NT2/D1 (cell line): Measurements from ENCODE around the gene SIM2.

Experiments used
- DNase-seq: peaks from one replicate; pipeline ENCODE4 v3.0.0-alpha.2; 2011; ENCODE audit warnings: low read depth, low spot score
- H3K27me3 ChIP-seq: 2 replicates; pipeline ENCODE4 v1.6.0; 2011; ENCODE audit warnings: mild to moderate bottlenecking; ENCODE audit not compliant: insufficient read length, insufficient read depth
- H3K36me3 ChIP-seq: 2 replicates; pipeline ENCODE4 v1.6.1; 2011; ENCODE audit warnings: mild to moderate bottlenecking, low read length, mixed read lengths; ENCODE audit not compliant: insufficient read depth, insufficient read length
- H3K4me1 ChIP-seq: 2 replicates; pipeline ENCODE4 v1.5.1; 2011; ENCODE audit not compliant: insufficient read depth, insufficient read length
- H3K4me3 ChIP-seq: 2 replicates; pipeline ENCODE4 v1.5.1; 2011; ENCODE audit warnings: low read depth; ENCODE audit not compliant: insufficient read length
- H3K9ac ChIP-seq: 2 replicates; pipeline ENCODE4 v1.6.0; 2011; ENCODE audit warnings: low read depth; ENCODE audit not compliant: insufficient read length
- H3K9me3 ChIP-seq: 2 replicates; pipeline ENCODE4 v1.5.1; 2011; ENCODE audit warnings: mild to moderate bottlenecking, low read length; ENCODE audit not compliant: insufficient read depth
- SUZ12 ChIP-seq: IDR thresholded peaks from 2 replicates; pipeline ENCODE4 v1.6.1; 2011; ENCODE audit not compliant: insufficient read length, insufficient read depth; ENCODE audit errors: extremely low read depth
- YY1 ChIP-seq: IDR thresholded peaks from 2 replicates; pipeline ENCODE4 v1.6.1; 2011; ENCODE audit not compliant: insufficient read length, insufficient read depth
- ZNF274 ChIP-seq: IDR thresholded peaks from 2 replicates; pipeline ENCODE4 v1.6.1; 2011; ENCODE audit warnings: mild to moderate bottlenecking, low read depth, low read length

SIM2 gene

DNA sequence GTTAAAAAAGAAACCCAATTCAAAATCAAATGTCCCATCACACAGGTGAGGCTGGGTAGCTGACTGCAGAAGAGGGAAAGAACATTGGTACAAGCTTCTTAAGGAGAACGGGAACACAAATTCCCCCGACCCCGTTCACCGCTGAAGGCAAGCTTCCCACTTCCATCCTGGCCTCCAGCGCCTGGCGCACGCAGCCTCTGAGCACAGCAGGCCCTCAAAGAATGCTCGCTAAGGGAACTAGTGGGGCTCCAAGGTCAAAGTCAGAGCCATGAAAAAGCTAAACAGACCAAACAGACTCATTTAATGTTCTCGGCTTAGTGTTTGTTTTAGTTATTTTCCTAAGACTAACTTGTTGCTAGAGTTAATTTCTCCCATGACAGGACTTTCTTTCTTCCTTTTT is 63.7 kb downstream of the SIM2 start:
- Histone ChIP-seq H3K9me3 (no peaks in the 10 kb centered on the region), H3K4me1 (peaks cover 2% of the 10 kb centered on the region), H3K27me3 (no peaks in the 10 kb centered on the region), H3K9ac (no peak overlapping the region), H3K4me3 (no peak overlapping the region), H3K36me3 (peaks cover 5% of the 10 kb centered on the region)
- no peak for DNase-seq
- TF ChIP-seq YY1 (no peak), SUZ12 (no peak), ZNF274 (no peak)

DNA sequence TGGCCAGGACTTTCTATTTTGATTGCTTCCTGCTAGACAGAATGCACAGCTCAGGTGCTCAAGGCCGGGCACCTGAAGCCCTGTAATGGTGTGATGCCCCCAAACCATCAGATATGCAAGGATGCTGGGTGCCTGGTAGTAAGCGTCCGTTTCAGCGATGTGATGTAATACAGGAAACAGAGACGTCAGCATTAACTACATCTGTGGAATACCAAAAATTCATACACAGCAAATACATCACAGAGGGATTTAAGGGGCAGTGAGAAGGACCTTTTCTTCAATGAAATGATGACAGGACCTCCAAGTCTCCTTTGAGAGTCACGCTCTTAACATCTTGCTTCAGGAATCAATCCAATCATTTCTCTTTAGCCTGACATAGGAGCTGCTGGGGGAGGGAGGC is 64.4 kb downstream of the SIM2 start:
- Histone ChIP-seq H3K4me3 (no peak overlapping the region), H3K4me1 (peaks cover 2% of the 10 kb centered on the region)
- TF ChIP-seq SUZ12 (no peak), ZNF274 (no peak), YY1 (no peak)

DNA sequence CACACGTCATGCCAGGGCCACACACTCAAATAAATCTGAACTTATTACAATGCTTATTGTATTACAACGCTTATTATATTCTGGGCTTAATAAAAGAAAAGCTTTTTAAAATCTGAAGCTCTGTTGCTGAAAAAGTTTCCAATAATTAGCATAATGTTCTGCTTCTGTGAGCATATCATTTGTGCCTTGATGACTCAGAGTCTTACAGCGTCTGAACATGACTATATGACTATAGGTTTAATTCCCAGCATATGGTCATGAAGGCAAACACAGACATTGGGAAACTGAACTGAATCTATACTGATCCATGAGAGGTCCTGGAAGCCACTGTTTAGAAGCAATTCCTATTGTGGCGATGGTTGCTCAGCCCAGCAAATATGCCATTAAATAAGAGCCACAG is 66.3 kb downstream of the SIM2 start:
- Histone ChIP-seq H3K4me1 (peaks cover 2% of the 10 kb centered on the region), H3K9ac (no peak overlapping the region), H3K4me3 (no peak overlapping the region), H3K9me3 (no peaks in the 10 kb centered on the region), H3K36me3 (no peaks in the 10 kb centered on the region), H3K27me3 (no peaks in the 10 kb centered on the region)
- DNase-seq: no peak
- TF ChIP-seq SUZ12 (no peak), ZNF274 (no peak), YY1 (no peak)

More for the DNA sequence above, 64.4 kb downstream of the SIM2 start:
- DNase-seq: no peak
- Histone ChIP-seq H3K36me3 (peaks cover 5% of the 10 kb centered on the region), H3K9ac (no peak overlapping the region), H3K27me3 (no peaks in the 10 kb centered on the region), H3K9me3 (no peaks in the 10 kb centered on the region)

DNA sequence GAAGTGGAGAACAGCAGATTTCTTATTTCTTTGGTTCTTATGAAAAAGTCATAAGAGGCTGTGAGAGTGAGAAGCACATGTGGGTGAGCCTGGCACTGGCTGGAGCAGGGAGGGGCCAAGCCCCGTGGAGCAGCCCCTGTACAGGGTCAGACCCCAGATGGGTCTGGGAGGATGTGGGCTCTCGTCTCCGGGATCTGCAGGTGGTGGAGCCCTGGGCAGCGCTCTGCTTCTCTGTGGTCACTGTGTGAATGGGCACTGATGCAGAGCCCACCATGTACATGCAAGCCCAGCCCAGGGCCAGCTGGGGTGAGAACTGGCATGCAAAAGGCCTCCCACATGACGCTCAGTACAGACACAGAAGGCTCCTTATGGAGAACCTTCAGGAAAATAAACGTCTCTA is 67.6 kb downstream of the SIM2 start:
- no peak for DNase-seq
- TF ChIP-seq YY1 (no peak), SUZ12 (no peak), ZNF274 (no peak)
- no peak overlapping the region for H3K4me3 ChIP-seq
- peaks cover 2% of the 10 kb centered on the region for H3K4me1 ChIP-seq
- no peaks in the 10 kb centered on the region for H3K9me3 ChIP-seq
- H3K9ac ChIP-seq: no peak overlapping the region
- H3K36me3 ChIP-seq: no peaks in the 10 kb centered on the region
- H3K27me3 ChIP-seq: no peaks in the 10 kb centered on the region

DNA sequence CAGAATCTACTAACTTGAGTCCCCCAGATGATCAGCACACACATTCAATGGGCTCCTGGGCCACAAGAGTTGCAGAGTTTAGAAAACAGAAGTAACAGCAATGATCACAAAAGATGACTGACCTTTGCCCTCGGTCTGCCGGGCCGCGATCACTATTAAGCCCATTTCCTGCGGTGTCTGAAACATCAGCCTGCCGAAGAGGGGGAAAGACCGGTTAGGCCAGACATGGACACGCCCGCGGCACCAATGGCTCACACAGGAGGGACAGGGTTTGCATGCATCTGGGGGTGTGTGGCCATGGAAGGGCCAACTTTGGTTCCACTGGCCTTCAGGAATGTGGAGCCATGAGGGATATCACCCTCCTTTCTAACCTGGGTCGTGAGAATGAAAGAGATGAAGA is 68.2 kb downstream of the SIM2 start:
- Histone ChIP-seq H3K9me3 (no peaks in the 10 kb centered on the region), H3K36me3 (no peaks in the 10 kb centered on the region), H3K27me3 (no peaks in the 10 kb centered on the region), H3K4me3 (no peak overlapping the region), H3K9ac (no peak overlapping the region), H3K4me1 (peaks cover 2% of the 10 kb centered on the region)
- no peak for DNase-seq
- TF ChIP-seq YY1: no peak
- TF ChIP-seq ZNF274: no peak
- TF ChIP-seq SUZ12: no peak

DNA sequence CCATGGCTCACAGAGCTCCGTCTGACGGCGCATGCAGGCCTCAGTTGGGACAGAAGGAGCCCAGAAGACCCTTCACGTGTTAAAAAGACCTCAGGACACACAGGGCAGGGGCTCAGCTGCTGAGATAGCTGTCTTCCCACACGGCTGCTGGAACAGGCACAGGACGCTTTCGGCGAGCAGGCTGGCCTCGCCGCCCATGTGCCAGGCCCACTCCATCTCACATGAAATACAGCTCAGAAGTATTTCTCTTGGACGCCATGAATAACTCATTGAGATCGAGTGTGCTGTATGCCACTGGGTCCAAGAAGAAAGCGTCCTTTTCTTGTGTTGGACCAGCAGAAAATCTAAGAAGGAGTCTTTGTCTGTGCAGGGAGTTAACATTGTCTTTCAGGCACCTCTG is 69.6 kb downstream of the SIM2 start:
- Histone ChIP-seq H3K9me3 (no peaks in the 10 kb centered on the region), H3K4me1 (peaks cover 2% of the 10 kb centered on the region), H3K27me3 (no peaks in the 10 kb centered on the region), H3K36me3 (no peaks in the 10 kb centered on the region), H3K4me3 (no peak overlapping the region), H3K9ac (no peak overlapping the region)
- TF ChIP-seq ZNF274 (no peak), SUZ12 (no peak), YY1 (no peak)
- no peak for DNase-seq

DNA sequence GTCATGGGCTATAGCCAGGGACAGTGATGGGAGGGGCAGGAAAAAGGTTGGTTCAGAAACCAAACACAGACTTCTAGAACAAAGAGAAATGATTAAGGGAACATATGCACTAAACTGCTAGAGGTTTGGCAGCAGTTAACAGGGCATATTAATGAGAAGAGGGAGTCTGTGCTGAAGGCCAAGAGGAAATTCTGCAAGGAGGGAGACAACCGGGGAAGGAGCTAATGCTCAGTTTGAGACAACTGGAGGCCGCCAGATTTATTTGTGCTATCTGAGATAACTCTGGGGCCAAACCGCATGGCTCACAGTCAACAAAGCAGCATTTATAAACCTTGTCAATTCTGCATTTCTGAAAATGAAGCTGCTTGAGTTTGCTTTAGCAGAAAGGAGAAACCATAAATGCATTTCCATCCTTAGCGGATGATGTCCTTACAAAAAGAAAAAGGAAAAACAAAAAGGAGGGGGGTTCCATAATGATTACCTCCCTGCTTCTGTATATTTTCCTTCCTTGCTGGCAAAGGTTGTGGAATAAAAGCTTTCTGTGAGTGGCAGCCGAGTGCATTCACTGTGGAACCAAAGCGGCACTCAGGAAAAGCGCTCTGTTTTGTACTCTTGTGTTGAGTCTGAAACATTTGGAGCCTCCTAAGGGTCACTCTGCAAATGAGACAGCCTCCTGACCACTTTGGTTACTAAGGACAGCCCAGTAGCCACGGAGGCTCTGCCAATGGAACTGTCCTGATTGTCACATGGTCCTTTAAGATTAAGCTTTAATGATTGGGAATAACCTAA is 70.3 kb downstream of the SIM2 start:
- Histone ChIP-seq H3K4me3 (no peak overlapping the region), H3K36me3 (no peaks in the 10 kb centered on the region), H3K9me3 (no peaks in the 10 kb centered on the region), H3K9ac (no peak overlapping the region), H3K4me1 (peaks cover 2% of the 10 kb centered on the region), H3K27me3 (no peaks in the 10 kb centered on the region)
- no peak for DNase-seq
- TF ChIP-seq ZNF274 (no peak), YY1 (no peak), SUZ12 (no peak)

DNA sequence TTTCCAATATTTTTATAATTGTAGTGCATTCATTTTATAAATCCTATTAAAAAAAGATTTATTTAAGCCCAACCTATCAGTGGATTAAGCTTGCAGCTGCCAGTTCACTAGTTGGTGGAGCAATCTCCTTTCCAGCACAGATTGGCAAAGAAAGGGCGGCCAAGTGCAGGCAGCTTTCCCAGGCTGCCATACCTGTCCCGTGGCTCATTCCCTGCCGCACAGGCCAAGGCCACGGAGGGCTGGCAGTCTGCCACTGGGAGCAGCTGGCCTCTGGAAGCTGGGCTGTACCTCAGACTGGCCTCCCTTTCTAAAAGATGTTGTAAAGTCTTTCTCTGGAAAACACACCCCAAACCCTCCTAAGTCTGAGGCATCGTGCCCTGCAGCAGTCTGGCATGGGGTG is 74.2 kb downstream of the SIM2 start:
- Histone ChIP-seq H3K27me3 (no peaks in the 10 kb centered on the region), H3K4me3 (no peak overlapping the region), H3K4me1 (no peaks in the 10 kb centered on the region), H3K9me3 (no peaks in the 10 kb centered on the region), H3K36me3 (no peaks in the 10 kb centered on the region), H3K9ac (no peak overlapping the region)
- TF ChIP-seq SUZ12: no peak
- no peak for TF ChIP-seq ZNF274
- no peak for TF ChIP-seq YY1
- DNase-seq: no peak
